Uterus (tissue), 4 donors: ENCODE measurements around the gene KCNN3. TPM values are rescaled to one million over a fixed set of nuclear protein-coding genes. Genes with fewer than 3 reads are reported as not detected.

Experiments used
- DNase-seq, 2 donors: peaks; one replicate each; pipeline ENCODE4 v3.0.0-alpha.2; 2019 to 2020
- H3K27ac ChIP-seq, 2 donors: fragments of 200-600 bp; sonication (generic); 1 replicate in 1 of 2; 2 replicates in 1 of 2; pipeline ENCODE4 v1.5.1; 2016 to 2018
- H3K27me3 ChIP-seq, 2 donors: fragments of 200-600 bp; sonication (generic); one replicate each; pipeline ENCODE4 v1.5.1; 2018 to 2019; ENCODE audit warnings: control low read depth in 1 of 2
- H3K36me3 ChIP-seq, 2 donors: fragments of 200-600 bp; sonication (generic); one replicate each; pipeline ENCODE4 v1.5.1; 2019; ENCODE audit warnings: control low read depth in 1 of 2
- H3K4me1 ChIP-seq, 2 donors: fragments of 200-600 bp; sonication (generic); one replicate each; pipeline ENCODE4 v1.5.1; 2018 to 2019; ENCODE audit warnings: control low read depth in 1 of 2
- H3K4me3 ChIP-seq, 2 donors: fragments of 200-600 bp; sonication (generic); 1 replicate in 1 of 2; 2 replicates in 1 of 2; pipeline ENCODE4 v1.5.1; 2018 to 2019; ENCODE audit warnings: mild to moderate bottlenecking in 1 of 2
- H3K9me3 ChIP-seq, 2 donors: fragments of 200-600 bp; sonication (generic); one replicate each; pipeline ENCODE4 v1.5.1; 2019; ENCODE audit warnings: control low read depth in 1 of 2
- POLR2A ChIP-seq, 2 donors: fragments of 450-650 bp; IDR thresholded peaks; one replicate each; pipeline ENCODE4 v1.6.1; 2016; ENCODE audit warnings: antibody characterized with exemption in 2 of 2, mild to moderate bottlenecking in 1 of 2, moderate library complexity in 1 of 2
- intact Hi-C: fragments of 100-400 bp; cut with DNase I; formaldehyde crosslinking; loops from one replicate; pipeline ENCODE4 v1.15.1; 2023; ENCODE audit warnings: low total_unique reads
- total RNA-seq, 4 donors: library from RNA; depleted of rRNA in 3 of 4; stranded (reverse); fragments of >200 nt in 3 of 4; gene quantifications; one replicate each; pipeline versions ENCODE4 v1.1.0 to v1.2.4, GENCODE V29; 2014 to 2023
- TF ChIP-seq, protein P1 (sequence below), 4 experiments: fragments of 200-600 bp in 2 of 4; fragments of 450-650 bp in 2 of 4; sonication (generic) in 2 of 4; IDR thresholded peaks; one replicate each; pipeline ENCODE4 v1.5.1; 2016 to 2019; ENCODE audit warnings: antibody characterized with exemption in 4 of 4, mild to moderate bottlenecking in 2 of 4, moderate library complexity in 1 of 4
- donor health status: DM: yes; HTN: yes; CAD: no.

Gene KCNN3
- total RNA-seq, 4 donors from 2014 or later = 7.1 to 35.5 (median 12.1) TPM

DNA sequence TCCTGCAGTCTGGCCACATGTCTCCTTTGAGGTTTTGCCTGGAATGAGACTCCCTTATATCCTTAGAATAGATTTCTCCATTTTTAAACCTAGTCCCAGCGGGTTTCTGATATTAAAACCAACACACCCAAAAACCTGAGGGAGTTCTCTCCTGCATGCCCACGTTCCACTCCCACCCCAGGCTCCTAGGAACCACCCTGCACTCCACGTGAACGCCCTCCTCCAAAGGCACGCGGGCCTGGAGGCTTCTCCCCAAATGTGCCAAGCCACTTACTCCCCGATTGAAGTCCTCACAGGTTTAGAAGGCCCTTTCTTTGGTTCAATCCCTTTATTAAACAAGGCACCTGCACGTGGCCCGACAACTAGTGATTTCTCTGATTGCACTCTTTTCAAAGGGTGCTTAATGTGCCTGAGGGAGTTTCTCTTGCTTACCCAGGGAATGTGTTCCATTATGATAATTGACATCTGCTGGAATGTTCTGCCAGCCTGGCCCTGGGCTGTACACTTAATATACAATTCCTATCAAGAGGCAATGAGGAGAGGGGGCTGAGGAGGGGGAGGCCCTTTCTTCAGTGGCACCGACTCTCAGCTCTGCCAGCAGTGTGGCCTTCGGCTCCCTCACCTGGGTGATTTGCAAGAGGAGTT is 157.8 kb downstream of the KCNN3 start:
- no peak for DNase-seq
- H3K36me3 ChIP-seq = no peaks in the 10 kb centered on the region
- no peak overlapping the region for H3K27ac ChIP-seq
- H3K4me3 ChIP-seq = no peak overlapping the region
- peaks cover 0 to 14% of the 10 kb centered on the region in 2 donors for H3K4me1 ChIP-seq
- H3K9me3 ChIP-seq = no peaks in the 10 kb centered on the region
- TF ChIP-seq POLR2A (IDR thresholded peaks at IDR 0.05) = no peak
- TF ChIP-seq, protein P1, sequence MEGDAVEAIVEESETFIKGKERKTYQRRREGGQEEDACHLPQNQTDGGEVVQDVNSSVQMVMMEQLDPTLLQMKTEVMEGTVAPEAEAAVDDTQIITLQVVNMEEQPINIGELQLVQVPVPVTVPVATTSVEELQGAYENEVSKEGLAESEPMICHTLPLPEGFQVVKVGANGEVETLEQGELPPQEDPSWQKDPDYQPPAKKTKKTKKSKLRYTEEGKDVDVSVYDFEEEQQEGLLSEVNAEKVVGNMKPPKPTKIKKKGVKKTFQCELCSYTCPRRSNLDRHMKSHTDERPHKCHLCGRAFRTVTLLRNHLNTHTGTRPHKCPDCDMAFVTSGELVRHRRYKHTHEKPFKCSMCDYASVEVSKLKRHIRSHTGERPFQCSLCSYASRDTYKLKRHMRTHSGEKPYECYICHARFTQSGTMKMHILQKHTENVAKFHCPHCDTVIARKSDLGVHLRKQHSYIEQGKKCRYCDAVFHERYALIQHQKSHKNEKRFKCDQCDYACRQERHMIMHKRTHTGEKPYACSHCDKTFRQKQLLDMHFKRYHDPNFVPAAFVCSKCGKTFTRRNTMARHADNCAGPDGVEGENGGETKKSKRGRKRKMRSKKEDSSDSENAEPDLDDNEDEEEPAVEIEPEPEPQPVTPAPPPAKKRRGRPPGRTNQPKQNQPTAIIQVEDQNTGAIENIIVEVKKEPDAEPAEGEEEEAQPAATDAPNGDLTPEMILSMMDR (IDR thresholded peaks at IDR 0.05) = no peak
- intact Hi-C loops = no loop called here
- no peaks in the 10 kb centered on the region for H3K27me3 ChIP-seq

DNA sequence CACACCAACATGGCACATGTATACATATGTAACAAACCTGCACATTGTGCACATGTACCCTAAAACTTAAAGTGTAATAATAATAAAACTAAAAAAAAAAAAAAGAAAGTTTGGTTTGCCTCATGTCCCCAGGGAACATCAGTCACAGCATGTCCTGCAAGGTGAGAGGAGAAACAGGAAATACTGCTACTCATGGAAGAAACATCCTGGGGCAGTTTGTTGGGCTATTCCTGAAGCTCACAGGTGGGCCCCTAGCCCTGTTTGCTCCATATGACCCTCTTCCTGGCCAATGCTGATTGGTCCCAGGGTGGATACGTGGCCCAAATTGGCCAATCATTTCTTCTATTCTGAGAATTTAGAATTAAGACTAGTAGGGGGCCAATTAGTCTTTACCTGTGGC is 158.7 kb downstream of the KCNN3 start:
- H3K4me1 ChIP-seq = peaks cover 0 to 9% of the 10 kb centered on the region in 2 donors
- no peak for DNase-seq
- H3K36me3 ChIP-seq = no peaks in the 10 kb centered on the region
- no peak overlapping the region for H3K27ac ChIP-seq
- no peaks in the 10 kb centered on the region for H3K27me3 ChIP-seq
- H3K4me3 ChIP-seq = no peak overlapping the region
- TF ChIP-seq POLR2A (IDR thresholded peaks at IDR 0.05) = no peak
- TF ChIP-seq, protein P1 (IDR thresholded peaks at IDR 0.05) = no peak
- intact Hi-C loops = no loop called here
- H3K9me3 ChIP-seq = no peaks in the 10 kb centered on the region

DNA sequence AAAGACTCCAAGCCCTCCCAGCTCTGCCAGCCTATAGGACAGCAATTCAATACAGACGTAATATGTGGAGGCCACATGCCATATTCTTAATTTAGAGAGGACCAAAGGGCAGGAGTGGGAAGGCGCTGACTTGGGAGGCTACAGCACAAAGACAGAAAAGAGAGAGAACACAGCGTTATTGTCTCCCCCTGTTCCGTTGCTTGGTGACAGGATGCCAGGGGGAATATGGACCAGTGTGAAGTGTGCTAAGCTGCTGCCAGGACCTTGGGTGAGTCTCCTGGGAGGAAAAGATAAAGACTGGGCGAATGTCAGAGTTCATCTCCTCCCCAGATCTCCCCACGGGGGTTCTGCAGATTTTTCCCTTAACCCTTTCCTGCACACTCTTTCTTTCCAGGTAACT is 160.0 kb downstream of the KCNN3 start:
- Histone ChIP-seq H3K4me3 (no peak overlapping the region), H3K27ac (no peak overlapping the region), H3K4me1 (no peaks in the 10 kb centered on the region), H3K27me3 (no peaks in the 10 kb centered on the region), H3K9me3 (no peaks in the 10 kb centered on the region), H3K36me3 (no peaks in the 10 kb centered on the region)
- DNase-seq = no peak
- intact Hi-C loops = no loop called here
- TF ChIP-seq POLR2A (IDR thresholded peaks at IDR 0.05) = no peak
- TF ChIP-seq, protein P1 (IDR thresholded peaks at IDR 0.05) = no peak

DNA sequence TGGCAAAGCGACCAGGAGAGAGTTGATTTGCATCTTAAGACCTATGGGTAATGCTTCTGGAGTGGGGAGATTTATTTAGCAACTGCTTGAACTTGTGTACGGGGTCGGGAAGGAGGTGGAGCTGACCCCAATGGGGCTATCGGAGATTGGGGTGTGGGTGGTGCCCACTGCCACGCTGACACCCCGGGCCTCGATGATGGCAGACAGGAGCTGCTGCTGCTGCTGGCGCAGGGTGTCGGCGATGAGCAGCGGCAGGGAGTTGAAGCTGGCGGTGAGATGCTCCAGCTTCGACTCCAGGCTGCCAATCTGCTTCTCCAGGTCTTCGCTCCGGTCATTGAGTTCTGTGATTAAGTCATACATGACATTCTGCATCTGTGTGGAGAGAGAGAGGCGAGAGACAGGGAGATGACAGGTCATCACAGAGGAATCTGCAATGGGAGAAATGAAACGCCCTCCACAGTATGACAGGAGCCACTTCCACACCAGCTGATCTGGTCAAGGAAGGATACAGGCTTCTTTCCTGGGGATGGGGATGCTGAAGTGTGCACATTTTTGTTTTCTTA is 162.1 kb downstream of the KCNN3 start:
- H3K36me3 ChIP-seq = no peaks in the 10 kb centered on the region
- H3K9me3 ChIP-seq = no peaks in the 10 kb centered on the region
- H3K4me1 ChIP-seq = no peaks in the 10 kb centered on the region
- no peak for TF ChIP-seq POLR2A (IDR thresholded peaks at IDR 0.05)
- TF ChIP-seq, protein P1 (IDR thresholded peaks at IDR 0.05) = no peak
- H3K27ac ChIP-seq = no peak overlapping the region
- H3K27me3 ChIP-seq = no peaks in the 10 kb centered on the region
- DNase-seq = no peak
- H3K4me3 ChIP-seq = no peak overlapping the region
- intact Hi-C loops = no loop called here

DNA sequence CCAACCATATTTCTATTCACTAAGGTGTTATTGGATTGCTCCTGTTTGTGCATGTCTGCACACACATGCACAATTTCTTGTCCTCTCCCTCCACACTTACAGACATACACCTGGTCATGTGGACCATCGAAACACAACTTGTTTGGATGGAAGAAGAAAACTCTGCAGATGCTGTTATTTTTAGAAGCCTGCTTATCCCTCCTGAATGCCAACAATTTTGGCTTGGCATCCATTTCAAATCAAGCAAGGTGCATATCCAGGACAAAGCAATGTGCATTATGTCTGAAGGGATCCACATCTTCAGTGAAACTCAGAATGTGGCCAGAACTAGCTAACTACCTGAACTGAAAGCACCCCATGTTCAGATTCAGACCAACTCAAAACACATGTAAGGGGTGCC is 163.2 kb downstream of the KCNN3 start:
- Histone ChIP-seq H3K27ac (no peak overlapping the region), H3K4me1 (no peaks in the 10 kb centered on the region), H3K36me3 (no peaks in the 10 kb centered on the region), H3K27me3 (no peaks in the 10 kb centered on the region), H3K9me3 (no peaks in the 10 kb centered on the region), H3K4me3 (no peak overlapping the region)
- TF ChIP-seq, protein P1 (IDR thresholded peaks at IDR 0.05) = no peak
- no peak for TF ChIP-seq POLR2A (IDR thresholded peaks at IDR 0.05)
- intact Hi-C loops = no loop called here
- DNase-seq = no peak
